Nephron progenitor cell (in vitro differentiated cells): ENCODE measurements around the gene TBC1D16.

Experiments used
- DNase-seq: peaks from one replicate; pipeline ENCODE4 v3.0.0; 2021
- H3K27ac Mint-ChIP-seq: 2 replicates; pipeline ENCODE4 v1.8.0; 2021; ENCODE audit warnings: mild to moderate bottlenecking, moderate library complexity, mixed read lengths
- H3K27me3 Mint-ChIP-seq: 2 replicates; pipeline ENCODE4 v1.8.0; 2021; ENCODE audit warnings: mild to moderate bottlenecking, low read depth, mixed read lengths; ENCODE audit not compliant: poor library complexity
- H3K36me3 Mint-ChIP-seq: 2 replicates; pipeline ENCODE4 v1.8.0; 2021; ENCODE audit warnings: low read depth, mixed read lengths
- H3K4me1 Mint-ChIP-seq: 2 replicates; pipeline ENCODE4 v1.8.0; 2021; ENCODE audit warnings: mixed read lengths
- H3K4me3 Mint-ChIP-seq: 2 replicates; pipeline ENCODE4 v1.8.0; 2021; ENCODE audit warnings: mild to moderate bottlenecking, moderate library complexity, mixed read lengths
- H3K9me3 Mint-ChIP-seq: 2 replicates; pipeline ENCODE4 v1.8.0; 2021; ENCODE audit warnings: mild to moderate bottlenecking, moderate library complexity, mixed read lengths
- CTCF ChIP-seq: fragments of 200-600 bp; sonication (generic); IDR thresholded peaks from 2 replicates; pipeline ENCODE4 v1.5.0; 2021; ENCODE audit warnings: antibody characterized with exemption

TBC1D16 gene

GRCh38 chr17:80035687-80035936 is at the start of gene TBC1D16:
TBC1D16 (minus strand) TSS chr17:80035872; CDS start chr17:80013547, 22,325 bp downstream.
- H3K36me3 Mint-ChIP-seq = peaks cover 15% of the 10 kb centered on the region
- peak within 1 kb of the TSS; percentile 99 for H3K27ac Mint-ChIP-seq
- DNase-seq = no peak
- peaks cover 6% of the 10 kb centered on the region for H3K27me3 Mint-ChIP-seq
- H3K9me3 Mint-ChIP-seq = no peaks in the 10 kb centered on the region
- H3K4me3 Mint-ChIP-seq = peak within 1 kb of the TSS; percentile 93
- TF ChIP-seq CTCF = no peak
- peaks cover 55% of the 10 kb centered on the region for H3K4me1 Mint-ChIP-seq

GRCh38 chr17:80084773-80085172 is 49.1 kb upstream of the TBC1D16 start:
- H3K4me3 Mint-ChIP-seq = no peak overlapping the region

GRCh38 chr17:80083136-80083661 is 47.5 kb upstream of the TBC1D16 start:
- no peaks in the 10 kb centered on the region for H3K4me1 Mint-ChIP-seq
- no peaks in the 10 kb centered on the region for H3K36me3 Mint-ChIP-seq
- no peak for TF ChIP-seq CTCF
- no peak for DNase-seq
- no peak overlapping the region for H3K27ac Mint-ChIP-seq
- H3K27me3 Mint-ChIP-seq = no peaks in the 10 kb centered on the region
- no peak overlapping the region for H3K4me3 Mint-ChIP-seq
- H3K9me3 Mint-ChIP-seq = peaks cover 3% of the 10 kb centered on the region

More at GRCh38 chr17:80084773-80085172, 49.1 kb upstream of the TBC1D16 start:
- H3K36me3 Mint-ChIP-seq = peaks cover 4% of the 10 kb centered on the region
- H3K9me3 Mint-ChIP-seq = no peaks in the 10 kb centered on the region
- no peak for TF ChIP-seq CTCF
- DNase-seq = no peak
- H3K27ac Mint-ChIP-seq = no peak overlapping the region
- peaks cover 5% of the 10 kb centered on the region for H3K27me3 Mint-ChIP-seq
- no peaks in the 10 kb centered on the region for H3K4me1 Mint-ChIP-seq

GRCh38 chr17:80082403-80083135 is 46.9 kb upstream of the TBC1D16 start:
- no peaks in the 10 kb centered on the region for H3K4me1 Mint-ChIP-seq
- no peak overlapping the region for H3K27ac Mint-ChIP-seq
- no peaks in the 10 kb centered on the region for H3K27me3 Mint-ChIP-seq
- H3K36me3 Mint-ChIP-seq = peaks cover 3% of the 10 kb centered on the region
- no peak overlapping the region for H3K4me3 Mint-ChIP-seq
- peak; percentile 81 for DNase-seq
- peak; percentile 75 for TF ChIP-seq CTCF
- peaks cover 7% of the 10 kb centered on the region for H3K9me3 Mint-ChIP-seq

- no peaks in the 10 kb centered on the region for H3K27me3 Mint-ChIP-seq
- no peak overlapping the region for H3K4me3 Mint-ChIP-seq
- H3K36me3 Mint-ChIP-seq = peaks cover 4% of the 10 kb centered on the region
- H3K4me1 Mint-ChIP-seq = no peaks in the 10 kb centered on the region
- H3K9me3 Mint-ChIP-seq = peaks cover 9% of the 10 kb centered on the region
- peak overlapping the region; percentile 24 for H3K27ac Mint-ChIP-seq
- no peak for DNase-seq
- no peak for TF ChIP-seq CTCF
Observed at GRCh38 chr17:80081596-80081995, 45.9 kb upstream of the TBC1D16 start.

- no peaks in the 10 kb centered on the region for H3K27me3 Mint-ChIP-seq
- DNase-seq = no peak
- no peak overlapping the region for H3K4me3 Mint-ChIP-seq
- no peak overlapping the region for H3K27ac Mint-ChIP-seq
- H3K9me3 Mint-ChIP-seq = peaks cover 9% of the 10 kb centered on the region
- TF ChIP-seq CTCF = no peak
- peaks cover 9% of the 10 kb centered on the region for H3K36me3 Mint-ChIP-seq
- H3K4me1 Mint-ChIP-seq = no peaks in the 10 kb centered on the region
Observed at GRCh38 chr17:80080081-80080480, 44.4 kb upstream of the TBC1D16 start.
